Stimulated activated naive CD8-positive, alpha-beta T cell treated with anti-CD3 and anti-CD28 coated beads, Interleukin-15, Interleukin-2, amounts not matched to agents 100 ng/mL and 50 ng/mL, for 24 hours (primary cell): ENCODE results near the gene GPX4.

ENCODE experiments used
- H3K27ac Mint-ChIP-seq: one replicate; pipeline ENCODE4 v1.8.0; 2021; ENCODE audit warnings: mild to moderate bottlenecking, mixed read lengths
- H3K27me3 Mint-ChIP-seq: one replicate; pipeline ENCODE4 v1.8.0; 2021; ENCODE audit warnings: mixed read lengths
- H3K36me3 Mint-ChIP-seq: one replicate; pipeline ENCODE4 v1.8.0; 2021; ENCODE audit warnings: low read depth, mixed read lengths
- H3K4me1 Mint-ChIP-seq: one replicate; pipeline ENCODE4 v1.8.0; 2021; ENCODE audit warnings: low read depth, mixed read lengths
- H3K4me3 Mint-ChIP-seq: one replicate; pipeline ENCODE4 v1.8.0; 2021; ENCODE audit warnings: mild to moderate bottlenecking, mixed read lengths
- H3K9me3 Mint-ChIP-seq: one replicate; pipeline ENCODE4 v1.8.0; 2021; ENCODE audit warnings: mixed read lengths

GPX4 gene

DNA sequence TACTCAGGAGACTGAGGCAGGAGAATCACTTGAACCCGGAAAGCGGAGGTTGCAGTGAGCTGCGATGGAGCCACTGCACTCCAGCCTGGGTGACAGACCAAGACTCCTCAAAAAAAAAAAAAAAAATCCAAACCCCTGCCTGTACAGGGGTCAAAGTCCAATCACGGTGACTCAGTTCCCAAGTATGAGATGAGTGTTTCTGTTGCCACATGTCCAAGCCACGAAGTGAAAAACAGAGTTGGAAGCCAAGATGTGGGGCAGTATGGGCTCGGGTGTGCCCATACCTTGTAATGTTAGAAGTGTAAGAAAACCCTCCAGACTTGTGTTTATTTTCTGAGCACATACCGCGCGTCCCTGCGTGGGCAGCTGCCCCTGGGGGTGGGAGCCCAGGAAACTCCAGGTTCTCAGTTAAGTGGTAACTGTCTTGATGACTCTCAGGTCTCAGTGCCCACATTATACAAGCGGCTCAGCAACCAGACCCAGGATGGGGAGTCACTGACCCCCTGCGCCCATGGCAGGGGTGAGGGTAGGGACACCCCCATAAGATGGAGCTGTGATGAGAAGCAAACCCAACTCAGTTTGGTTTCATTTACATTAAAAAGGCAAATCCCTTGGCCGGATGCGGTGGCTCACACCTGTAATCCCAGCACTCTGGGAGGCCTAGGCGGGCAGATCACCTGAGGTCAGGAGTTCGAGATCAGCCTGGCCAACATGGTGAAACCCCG lies 1.2 kb upstream of the GPX4 start:
- Mint-ChIP-seq H3K27ac (peak overlapping the region; percentile 89), H3K4me1 (peaks cover 55% of the 10 kb centered on the region), H3K9me3 (no peaks in the 10 kb centered on the region), H3K4me3 (peak overlapping the region; percentile 61), H3K27me3 (no peaks in the 10 kb centered on the region), H3K36me3 (no peaks in the 10 kb centered on the region)

DNA sequence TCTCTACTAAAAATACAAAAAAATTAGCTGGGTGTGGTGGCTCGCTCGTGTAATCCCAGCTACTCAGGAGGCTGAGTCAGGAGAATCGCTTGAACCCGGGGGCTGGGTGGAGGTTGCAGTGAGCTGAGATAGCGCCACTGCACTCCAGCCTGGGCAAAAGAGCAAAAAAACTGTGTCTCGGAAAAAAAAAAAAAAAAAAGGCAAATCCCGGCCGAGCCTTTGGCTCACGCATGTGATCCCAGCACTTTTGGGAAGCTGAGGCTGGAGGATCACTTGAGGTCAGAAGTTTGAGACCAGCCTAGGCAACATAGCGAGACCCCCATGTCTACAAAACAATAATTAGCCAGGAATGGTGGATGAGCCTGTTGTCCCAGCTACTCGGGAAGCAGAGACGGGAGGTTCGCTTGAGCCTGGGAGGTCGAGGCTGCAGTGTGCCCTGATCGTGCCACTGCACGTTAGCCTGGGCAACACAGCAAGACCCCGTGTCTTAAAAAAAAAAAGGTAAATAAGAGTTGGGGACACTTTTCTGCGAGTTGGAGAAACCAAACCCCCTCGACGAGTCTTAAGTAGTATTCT lies 574 bp upstream of the GPX4 start:
- peak overlapping the region; percentile 89 for H3K27ac Mint-ChIP-seq
- H3K4me3 Mint-ChIP-seq, result peak overlapping the region; percentile 61
- no peaks in the 10 kb centered on the region for H3K9me3 Mint-ChIP-seq
- H3K36me3 Mint-ChIP-seq, result no peaks in the 10 kb centered on the region
- peaks cover 51% of the 10 kb centered on the region for H3K4me1 Mint-ChIP-seq
- H3K27me3 Mint-ChIP-seq, result no peaks in the 10 kb centered on the region

DNA sequence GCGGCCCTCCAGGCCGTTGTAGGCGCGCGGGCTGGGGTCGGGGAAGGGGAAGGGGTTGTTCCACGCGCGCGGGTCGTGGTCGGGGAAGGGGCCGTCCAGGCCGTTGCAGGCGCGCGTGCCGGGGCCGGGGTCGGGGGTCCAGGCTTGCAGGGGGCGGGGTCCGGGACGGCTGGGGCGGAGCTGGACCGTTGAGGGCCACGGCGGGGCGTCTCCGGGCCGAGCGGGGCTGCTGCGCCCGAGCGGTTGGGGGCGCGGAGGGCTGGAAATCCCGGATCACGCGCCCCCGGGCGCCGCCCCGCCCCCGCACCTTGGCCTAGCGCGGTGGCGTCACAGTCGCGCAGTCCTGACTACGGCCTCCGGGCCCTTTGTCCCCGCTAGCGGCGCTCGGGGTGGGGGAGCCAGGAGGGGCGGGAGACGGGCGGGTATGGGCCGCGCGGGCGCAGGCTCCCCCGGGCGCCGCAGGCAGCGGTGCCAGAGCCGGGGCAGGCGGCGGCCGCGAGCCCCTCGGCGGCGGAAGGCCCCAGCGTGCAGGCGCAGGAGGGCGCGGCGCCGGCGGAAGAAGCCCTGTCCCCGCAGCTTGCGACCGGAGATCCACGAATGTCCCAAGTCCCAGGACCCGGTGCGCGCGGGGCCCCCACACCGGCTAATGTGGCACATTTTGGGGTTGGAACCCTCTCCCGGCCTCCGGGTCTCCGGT lies 665 bp downstream of the GPX4 start:
- Mint-ChIP-seq H3K27ac (no peak overlapping the region), H3K9me3 (no peaks in the 10 kb centered on the region), H3K36me3 (no peaks in the 10 kb centered on the region), H3K27me3 (no peaks in the 10 kb centered on the region), H3K4me1 (peaks cover 41% of the 10 kb centered on the region), H3K4me3 (peak overlapping the region; percentile 76)

DNA sequence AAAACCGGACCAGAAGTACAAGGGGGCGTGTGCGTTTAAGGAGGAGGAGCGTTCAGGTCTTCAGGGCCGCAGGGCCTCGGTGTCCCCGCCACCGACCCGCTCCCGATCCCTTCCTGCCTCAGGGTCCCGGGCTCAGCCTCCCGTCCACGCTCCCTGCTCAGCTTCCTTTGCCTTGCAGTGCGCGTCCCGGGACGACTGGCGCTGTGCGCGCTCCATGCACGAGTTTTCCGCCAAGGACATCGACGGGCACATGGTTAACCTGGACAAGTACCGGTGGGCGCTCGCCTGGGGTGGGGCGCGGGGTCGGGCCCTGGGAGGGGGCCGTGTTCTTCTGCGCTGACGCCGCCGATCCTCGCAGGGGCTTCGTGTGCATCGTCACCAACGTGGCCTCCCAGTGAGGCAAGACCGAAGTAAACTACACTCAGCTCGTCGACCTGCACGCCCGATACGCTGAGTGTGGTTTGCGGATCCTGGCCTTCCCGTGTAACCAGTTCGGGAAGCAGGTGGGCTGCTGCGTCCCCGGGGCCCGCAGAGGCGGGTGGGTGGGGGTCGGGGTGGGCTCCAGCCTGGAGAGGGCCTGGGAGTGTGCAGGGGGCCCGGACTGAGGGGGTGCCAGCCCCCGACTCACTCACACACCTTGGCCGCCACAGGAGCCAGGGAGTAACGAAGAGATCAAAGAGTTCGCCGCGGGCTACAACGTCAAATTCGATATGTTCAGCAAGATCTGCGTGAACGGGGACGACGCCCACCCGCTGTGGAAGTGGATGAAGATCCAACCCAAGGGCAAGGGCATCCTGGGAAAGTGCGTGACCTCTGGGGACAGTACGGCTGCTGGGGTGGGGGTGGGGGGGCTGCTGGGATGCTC lies 1.4 kb downstream of the GPX4 start:
- Mint-ChIP-seq H3K9me3 (no peaks in the 10 kb centered on the region), H3K27me3 (no peaks in the 10 kb centered on the region), H3K27ac (no peak overlapping the region), H3K4me1 (peaks cover 33% of the 10 kb centered on the region), H3K4me3 (peak overlapping the region; percentile 76), H3K36me3 (no peaks in the 10 kb centered on the region)

DNA sequence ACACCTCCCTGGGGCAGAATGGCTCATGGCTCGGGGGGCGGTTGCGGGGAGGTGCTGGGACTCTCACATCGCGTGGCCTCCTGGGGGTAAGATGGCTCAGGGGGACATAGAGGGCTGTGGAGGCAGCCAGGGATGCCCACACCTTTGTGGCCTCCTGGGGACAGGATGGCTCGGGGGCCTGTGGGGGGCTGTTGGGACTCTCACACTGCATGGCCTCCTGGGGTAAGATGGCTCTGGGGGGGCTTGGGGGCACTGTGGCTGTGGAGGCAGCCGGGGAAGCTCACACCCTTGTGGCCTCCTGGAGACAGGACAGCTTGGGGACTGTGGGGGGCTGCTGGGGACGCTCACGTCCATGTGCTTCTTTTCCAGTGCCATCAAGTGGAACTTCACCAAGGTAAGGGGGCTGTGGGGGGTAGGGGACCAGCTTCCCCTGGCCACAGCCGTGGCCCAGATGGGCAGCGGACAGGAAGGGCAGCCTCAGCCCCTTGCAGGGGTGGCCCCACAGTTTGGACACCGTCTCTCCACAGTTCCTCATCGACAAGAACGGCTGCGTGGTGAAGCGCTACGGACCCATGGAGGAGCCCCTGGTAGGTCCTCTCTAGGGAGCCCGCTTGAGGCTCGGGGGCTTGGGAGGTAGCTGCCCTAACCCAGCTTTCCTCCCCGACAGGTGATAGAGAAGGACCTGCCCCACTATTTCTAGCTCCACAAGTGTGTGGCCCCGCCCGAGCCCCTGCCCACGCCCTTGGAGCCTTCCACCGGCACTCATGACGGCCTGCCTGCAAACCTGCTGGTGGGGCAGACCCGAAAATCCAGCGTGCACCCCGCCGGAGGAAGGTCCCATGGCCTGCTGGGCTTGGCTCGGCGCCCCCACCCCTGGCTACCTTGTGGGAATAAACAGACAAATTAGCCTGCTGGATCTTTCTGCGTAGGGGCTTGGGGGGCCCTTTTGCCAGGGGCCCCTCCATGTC lies 2.4 kb downstream of the GPX4 start:
- H3K9me3 Mint-ChIP-seq, result no peaks in the 10 kb centered on the region
- no peak overlapping the region for H3K27ac Mint-ChIP-seq
- peak overlapping the region; percentile 35 for H3K4me3 Mint-ChIP-seq

DNA sequence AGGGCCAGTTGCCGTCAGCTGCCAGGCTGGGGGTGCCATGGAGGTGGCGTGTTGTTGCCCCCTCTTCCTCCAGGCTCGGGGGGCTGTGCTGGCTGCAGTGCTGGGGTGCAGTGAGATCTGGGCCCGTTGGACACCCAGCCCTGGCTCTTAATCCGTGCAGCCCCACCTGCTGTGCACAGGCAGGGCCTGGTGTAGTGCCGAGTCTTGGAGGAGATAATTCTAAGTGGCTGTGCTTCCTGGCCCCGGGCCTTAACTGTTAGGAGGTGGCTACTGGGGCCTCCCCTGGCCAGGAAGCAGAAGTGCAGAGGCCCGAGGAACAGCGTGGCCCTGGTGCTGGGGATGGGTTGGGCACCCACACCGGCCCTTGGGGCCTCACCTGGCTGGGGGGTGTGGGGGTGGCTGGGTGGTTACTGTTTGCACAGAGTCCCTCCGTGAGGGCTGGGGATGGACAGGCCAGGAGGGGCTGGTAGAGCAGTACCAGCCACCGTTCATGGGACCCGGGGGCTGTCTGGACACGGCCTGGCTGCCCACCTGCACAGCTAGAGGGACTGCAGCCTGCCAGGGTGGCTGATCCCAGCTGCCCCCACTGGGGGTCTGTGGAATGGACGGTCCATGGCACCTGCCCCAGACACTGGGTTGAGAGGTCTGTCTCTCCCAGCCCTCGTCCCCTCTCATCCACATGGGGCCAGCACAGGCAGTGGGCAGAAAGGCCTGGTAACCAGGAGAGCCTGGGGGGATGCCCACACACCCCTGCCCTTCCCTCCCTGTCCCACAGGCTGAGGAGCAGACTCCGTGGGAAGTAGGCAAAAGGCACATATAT lies 3.3 kb downstream of the GPX4 start:
- Mint-ChIP-seq H3K4me1 (peaks cover 17% of the 10 kb centered on the region), H3K36me3 (no peaks in the 10 kb centered on the region), H3K27me3 (no peaks in the 10 kb centered on the region), H3K27ac (no peak overlapping the region), H3K9me3 (no peaks in the 10 kb centered on the region), H3K4me3 (no peak overlapping the region)

More for the DNA sequence above, 2.4 kb downstream of the GPX4 start:
- Mint-ChIP-seq H3K36me3 (no peaks in the 10 kb centered on the region), H3K4me1 (peaks cover 26% of the 10 kb centered on the region), H3K27me3 (no peaks in the 10 kb centered on the region)

DNA sequence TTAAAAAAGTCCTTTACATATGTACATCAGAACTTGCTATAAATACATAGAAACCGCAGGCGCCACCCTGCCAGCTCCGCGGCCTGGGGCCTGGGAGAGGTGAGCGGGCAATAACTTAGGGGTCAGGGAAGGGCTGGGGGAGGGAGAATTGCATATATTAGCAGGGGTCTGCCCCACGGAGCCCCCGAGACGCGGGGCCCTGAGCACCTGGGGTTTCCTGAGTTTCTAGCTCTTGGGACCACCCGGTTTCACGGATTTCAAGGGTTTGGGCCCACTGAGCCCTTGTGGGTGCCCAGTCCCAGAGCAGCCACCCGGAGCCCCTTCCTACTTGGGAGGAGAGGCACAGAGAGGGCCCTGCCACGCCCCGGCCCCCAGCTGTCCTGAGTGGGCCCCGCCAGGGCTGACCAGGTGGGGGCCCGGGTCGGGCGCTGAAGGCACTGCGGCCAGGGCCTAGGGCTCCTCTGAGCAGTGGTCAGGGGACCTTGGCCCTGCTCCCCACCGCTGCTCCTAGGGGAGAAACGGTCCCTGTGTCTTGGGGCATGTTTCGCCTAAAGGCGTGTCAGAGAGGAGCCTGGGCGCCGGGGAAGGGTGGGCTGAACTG lies 4.0 kb downstream of the GPX4 start:
- H3K4me1 Mint-ChIP-seq, result peaks cover 10% of the 10 kb centered on the region
- no peak overlapping the region for H3K4me3 Mint-ChIP-seq
- no peaks in the 10 kb centered on the region for H3K9me3 Mint-ChIP-seq
- H3K27me3 Mint-ChIP-seq, result no peaks in the 10 kb centered on the region
- H3K36me3 Mint-ChIP-seq, result no peaks in the 10 kb centered on the region
- no peak overlapping the region for H3K27ac Mint-ChIP-seq

DNA sequence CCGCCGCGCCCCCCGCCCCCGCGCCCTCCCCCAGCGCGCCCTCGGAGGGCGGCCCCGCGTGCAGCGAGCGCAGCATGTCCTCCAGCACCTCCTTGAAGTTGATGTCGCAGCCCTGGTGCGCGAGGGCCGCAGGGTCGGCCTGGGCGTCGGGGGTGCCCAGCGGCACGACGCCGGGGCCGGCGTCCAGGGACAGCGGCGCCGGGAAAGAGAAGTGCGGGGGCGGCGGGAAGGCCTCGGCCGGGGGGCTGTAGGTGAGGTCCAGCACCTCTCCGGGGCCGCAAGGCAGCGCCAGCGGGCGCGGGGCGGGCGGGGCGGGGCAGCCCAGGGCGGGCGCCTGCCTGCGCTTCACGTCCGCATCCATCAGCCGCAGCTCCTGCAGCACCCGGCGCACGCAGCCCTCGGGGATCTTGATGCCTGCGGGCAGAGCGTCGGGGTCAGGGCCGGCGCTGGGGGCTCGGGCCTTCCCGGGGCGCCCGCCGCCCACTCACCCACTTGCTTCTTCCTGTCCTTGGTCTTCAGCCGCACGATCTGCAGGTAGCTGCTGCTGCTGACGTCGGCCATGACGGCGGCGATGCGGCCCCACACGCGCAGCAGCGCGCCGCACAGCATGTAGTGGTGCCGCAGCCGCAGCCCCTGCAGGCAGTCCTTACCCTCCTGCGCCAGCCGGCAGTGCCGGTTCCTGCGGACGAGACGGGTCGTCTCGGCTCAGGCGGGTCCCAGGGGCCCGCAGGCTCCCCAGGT lies 4.7 kb downstream of the GPX4 start:
- peaks cover 2% of the 10 kb centered on the region for H3K4me1 Mint-ChIP-seq
- no peaks in the 10 kb centered on the region for H3K9me3 Mint-ChIP-seq
- H3K27me3 Mint-ChIP-seq, result no peaks in the 10 kb centered on the region
- H3K27ac Mint-ChIP-seq, result no peak overlapping the region
- H3K4me3 Mint-ChIP-seq, result no peak overlapping the region
- no peaks in the 10 kb centered on the region for H3K36me3 Mint-ChIP-seq

DNA sequence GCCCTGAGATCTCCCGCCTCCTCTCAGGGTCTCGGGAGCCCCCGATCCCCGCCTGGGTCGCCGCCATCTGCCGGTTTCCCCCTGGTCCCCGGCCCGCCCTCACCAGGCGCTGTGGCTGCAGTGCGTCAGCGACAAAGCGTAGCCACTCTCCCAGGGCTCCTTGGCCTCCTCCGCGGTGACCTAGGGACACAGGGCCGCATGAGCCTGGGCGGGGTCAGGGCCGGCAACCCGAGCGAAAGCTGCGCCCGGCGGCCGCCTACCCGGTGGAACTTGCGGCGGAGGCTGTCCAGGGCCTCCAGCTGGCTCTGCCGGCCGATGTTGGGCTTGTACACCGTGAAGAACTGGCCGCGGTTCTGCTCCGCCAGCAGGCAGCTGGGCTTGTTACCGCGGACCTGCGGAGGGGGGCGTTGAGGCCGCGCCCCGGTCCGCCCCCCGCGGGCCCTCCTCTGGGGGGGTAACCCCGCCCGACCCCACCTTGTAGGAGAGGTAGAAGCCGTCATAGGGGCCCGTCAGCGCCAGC lies 5.3 kb downstream of the GPX4 start:
- H3K4me1 Mint-ChIP-seq, result no peaks in the 10 kb centered on the region
- no peaks in the 10 kb centered on the region for H3K27me3 Mint-ChIP-seq
- no peaks in the 10 kb centered on the region for H3K36me3 Mint-ChIP-seq
- H3K27ac Mint-ChIP-seq, result no peak overlapping the region
- no peaks in the 10 kb centered on the region for H3K9me3 Mint-ChIP-seq
- no peak overlapping the region for H3K4me3 Mint-ChIP-seq

DNA sequence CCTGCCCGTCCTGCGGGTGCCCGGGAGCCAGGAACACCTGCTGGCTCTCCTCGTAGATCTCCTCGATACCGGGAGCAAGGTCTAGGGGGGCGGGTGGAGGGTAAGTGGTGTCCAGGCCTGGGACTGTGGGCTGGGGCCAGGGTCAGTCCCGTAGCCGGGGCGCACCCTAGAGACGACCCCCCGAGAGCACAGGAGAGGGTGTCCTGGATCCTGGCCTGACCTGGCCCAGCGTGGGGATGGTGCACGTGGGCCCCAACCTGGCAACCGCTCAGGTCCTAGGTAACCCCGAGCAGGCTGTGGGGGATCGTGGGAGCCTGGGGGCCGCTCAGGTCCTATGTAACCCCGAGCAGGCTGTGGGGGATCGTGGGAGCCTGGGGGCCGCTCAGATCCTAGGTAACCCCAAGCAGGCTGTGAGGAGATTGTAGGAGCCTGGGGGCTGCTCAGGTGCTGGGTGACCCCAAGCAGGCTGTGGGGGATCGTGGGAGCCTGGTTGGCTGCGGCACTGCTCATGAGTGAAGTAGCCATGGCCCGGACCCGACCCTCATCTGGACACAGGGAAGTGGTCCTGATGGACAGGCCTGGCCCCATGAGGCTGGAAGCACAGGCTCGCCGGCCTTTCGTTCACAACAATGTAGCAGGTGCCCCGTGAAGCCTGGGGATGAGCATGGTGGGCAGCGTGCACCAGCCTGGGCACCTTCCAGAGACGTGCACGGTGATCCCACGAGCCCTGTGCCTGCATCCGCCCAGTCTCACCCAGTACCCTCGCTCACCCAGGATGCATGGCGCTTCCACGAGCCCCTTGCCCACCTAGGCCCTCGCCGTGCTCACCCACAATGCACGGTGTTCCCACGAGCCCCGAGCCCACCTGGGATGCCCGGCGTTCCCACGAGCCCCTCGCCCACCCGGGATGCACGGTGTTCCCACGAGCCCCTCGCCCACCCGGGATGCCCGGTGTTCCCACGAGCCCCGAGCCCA lies 6.2 kb downstream of the GPX4 start:
- no peaks in the 10 kb centered on the region for H3K9me3 Mint-ChIP-seq
- H3K4me1 Mint-ChIP-seq, result no peaks in the 10 kb centered on the region
- no peaks in the 10 kb centered on the region for H3K27me3 Mint-ChIP-seq
- H3K27ac Mint-ChIP-seq, result no peak overlapping the region
- no peaks in the 10 kb centered on the region for H3K36me3 Mint-ChIP-seq
- no peak overlapping the region for H3K4me3 Mint-ChIP-seq

DNA sequence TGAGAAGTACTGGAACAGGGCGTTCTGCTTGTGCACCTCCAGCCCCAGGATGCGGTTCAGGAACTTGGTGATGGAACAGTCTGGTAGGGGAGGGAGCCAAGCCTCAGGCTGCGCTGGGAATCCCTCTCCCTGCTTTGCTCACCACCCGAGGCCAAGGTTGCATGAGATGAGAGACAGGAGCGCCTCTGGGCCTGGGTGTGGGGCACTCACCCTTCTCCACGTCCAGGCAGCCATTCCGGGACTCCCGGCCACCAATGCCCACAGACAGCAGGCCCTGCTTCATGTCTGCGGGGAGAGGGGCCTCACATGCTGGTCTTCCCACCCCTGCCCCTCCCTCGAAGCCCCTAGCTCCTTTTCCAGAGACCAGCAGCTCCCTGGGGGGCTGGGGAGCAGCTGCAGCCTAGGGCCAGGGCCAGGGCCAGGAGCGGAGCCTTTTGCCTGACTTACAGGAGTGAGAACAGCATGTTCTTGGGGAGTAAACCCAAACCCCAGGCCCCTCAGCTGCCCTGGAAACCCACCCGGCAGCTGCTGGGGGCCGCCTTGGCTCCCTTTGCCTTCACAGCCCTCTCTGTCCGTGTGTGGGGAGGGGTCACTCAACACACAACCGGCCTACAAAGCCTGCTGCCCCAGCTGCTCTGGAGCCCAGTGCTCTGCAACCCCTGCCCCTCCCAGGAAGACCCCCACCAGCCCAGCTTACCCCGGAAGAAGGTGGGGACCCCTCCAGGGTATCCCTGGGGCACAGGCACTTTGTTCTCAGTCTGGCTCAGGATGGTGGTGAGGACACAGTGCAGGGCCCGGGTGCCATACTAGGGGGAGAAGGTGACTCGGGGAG lies 7.2 kb downstream of the GPX4 start:
- Mint-ChIP-seq H3K4me1 (no peaks in the 10 kb centered on the region), H3K36me3 (no peaks in the 10 kb centered on the region), H3K9me3 (no peaks in the 10 kb centered on the region), H3K27me3 (no peaks in the 10 kb centered on the region), H3K27ac (no peak overlapping the region), H3K4me3 (no peak overlapping the region)
